ENCODE results near the gene CHAD.

GRCh38 chr17:50482110-50482509 is 13.4 kb upstream of the CHAD start:
- TF ChIP-seq EP300 (IDR thresholded peaks at IDR 0.05; ENCODE audit: borderline replicate concordance) (no peak), TAF1 (IDR thresholded peaks at IDR 0.05; ENCODE audit: low read depth) (no peak), NFIC (IDR thresholded peaks at IDR 0.05) (no peak), TEAD4 (IDR thresholded peaks at IDR 0.05) (no peak), CREB1 (IDR thresholded peaks at IDR 0.05; ENCODE audit: low read depth) (no peak), YY1 (IDR thresholded peaks at IDR 0.05; ENCODE audit: low read depth) (no peak), MAX (IDR thresholded peaks at IDR 0.05) (no peak), RAD21 (IDR thresholded peaks at IDR 0.05; ENCODE audit: low read depth) (no peak), EGR1 (IDR thresholded peaks at IDR 0.05) (no peak)
